H1 (cell line): ENCODE results near the gene EIPR1. TPM values are rescaled to one million over a fixed set of nuclear protein-coding genes. Genes with fewer than 3 reads are reported as not detected.

Experiments
- KDM5A ChIP-seq: fragments of 200-600 bp; IDR thresholded peaks from 2 replicates; pipeline ENCODE4 v1.7.1; 2012; ENCODE audit warnings: mild to moderate bottlenecking, low read length, inconsistent platforms, mixed read lengths
- polyA plus RNA-seq, 7 experiments: library from polyadenylated mRNA; depleted of rRNA in 3 of 7; stranded (reverse) in 5 of 7; unstranded in 2 of 7; fragments of >200 nt in 5 of 7; fragments of 200-250 nt in 2 of 7; gene quantifications; 1 replicate in 5 of 7; 2 replicates in 1 of 7; 4 replicates in 1 of 7; pipeline versions ENCODE4 v1.2.1 to v1.2.3, GENCODE V29; 2011 to 2013; ENCODE audit warnings: missing spikeins in 2 of 7, mixed read lengths in 2 of 7
- total RNA-seq: library from RNA; stranded (reverse); fragmentation: NEBNext Ultra II Directional; extraction: Animal tissue kit (Norgen Biotek cat#: 25700); gene quantifications from 2 replicates; pipeline ENCODE4 v1.2.1, GENCODE V29; 2021

EIPR1 gene
- total and polyA plus RNA-seq, 2 of the 8 experiments (the other 6 are each of a cell fraction or from before 2014, with no cell fraction given), result 26.3 to 56.4 TPM

GRCh38 chr2:3299130-3299529 lies 78.5 kb downstream of the EIPR1 start (continued):
- no peak for TF ChIP-seq KDM5A
